Germinal center (tissue), 1 donor: ENCODE measurements around the gene AASDH.
"Not testable (repeated sequence)": the region's sequence is repeated elsewhere in the genome, so short reads cannot be mapped to it uniquely, and the experiment has no call there.

ENCODE experiments used
- DNase-seq: peaks from one replicate; pipeline ENCODE4 v3.0.0; 2012; ENCODE audit warnings: mixed read lengths, low spot score

Gene AASDH

GRCh38 chr4:56400560-56400959 is 13.3 kb upstream of the AASDH start:
- no peak for DNase-seq

- no peak for DNase-seq
Measured at GRCh38 chr4:56391270-56391669, 4.0 kb upstream of the AASDH start.

- no peak for DNase-seq
Measured at GRCh38 chr4:56389558-56389957, 2.3 kb upstream of the AASDH start.

GRCh38 chr4:56388306-56388705 is 1.0 kb upstream of the AASDH start:
- DNase-seq = peak; percentile 10

GRCh38 chr4:56386091-56386490 is 1.2 kb downstream of the AASDH start:
- DNase-seq = no peak

GRCh38 chr4:56375458-56375857 is 11.8 kb downstream of the AASDH start:
- no peak for DNase-seq

- no peak for DNase-seq
Measured at GRCh38 chr4:56374956-56375355, 12.3 kb downstream of the AASDH start.

GRCh38 chr4:56372774-56373173 is 14.5 kb downstream of the AASDH start:
- DNase-seq = no peak

- no peak for DNase-seq
Measured at GRCh38 chr4:56371426-56372220, 15.7 kb downstream of the AASDH start.

GRCh38 chr4:56370377-56370776 is 16.9 kb downstream of the AASDH start:
- DNase-seq = no peak

GRCh38 chr4:56362981-56363380 is 24.3 kb downstream of the AASDH start:
- DNase-seq = not testable (repeated sequence)

- no peak for DNase-seq
Measured at GRCh38 chr4:56360071-56360470, 27.2 kb downstream of the AASDH start.

GRCh38 chr4:56356650-56357049 is 30.6 kb downstream of the AASDH start:
- DNase-seq = no peak

- no peak for DNase-seq
Measured at GRCh38 chr4:56348576-56348975, 38.7 kb downstream of the AASDH start.

GRCh38 chr4:56345458-56345857 is 41.8 kb downstream of the AASDH start:
- no peak for DNase-seq

GRCh38 chr4:56342746-56343145 is 44.5 kb downstream of the AASDH start:
- DNase-seq = no peak

GRCh38 chr4:56330691-56331090 is 56.6 kb downstream of the AASDH start:
- DNase-seq = no peak

GRCh38 chr4:56326363-56326762 is 60.9 kb downstream of the AASDH start:
- DNase-seq = no peak

GRCh38 chr4:56324011-56324610 is 63.2 kb downstream of the AASDH start:
- no peak for DNase-seq

GRCh38 chr4:56323327-56323726 is 64.0 kb downstream of the AASDH start:
- DNase-seq = no peak

- no peak for DNase-seq
Measured at GRCh38 chr4:56321251-56321650, 66.0 kb downstream of the AASDH start.

GRCh38 chr4:56320293-56320692 is 67.0 kb downstream of the AASDH start:
- no peak for DNase-seq

- DNase-seq = no peak
Measured at GRCh38 chr4:56318555-56318954, 68.7 kb downstream of the AASDH start.

GRCh38 chr4:56317749-56318148 is 69.5 kb downstream of the AASDH start:
- DNase-seq = no peak
